GM12878 (cell line): ENCODE data around the gene ATP7A. TPM values are rescaled to one million over a fixed set of nuclear protein-coding genes. Genes with fewer than 3 reads are reported as not detected.
A peak's percentile ranks its signal among the peaks of the same experiment; 100 is the strongest.
"Not testable (repeated sequence)": the region's sequence is repeated elsewhere in the genome, so short reads cannot be mapped to it uniquely, and the experiment has no call there.

Experiments
- ATAC-seq: fragments of 200-7000 bp; cut with Tn5 transposase; 3 replicates; pipeline ENCODE4 v1.9.1; 2020; ENCODE audit warnings: mild to moderate bottlenecking, moderate library complexity
- BruUV-seq: library from RNA; stranded (reverse); fragments of 400-500 nt; replicated peaks from 2 replicates; lab custom pipeline; 2021; lab: Mats Ljungman, UMichigan
- CTCF ChIA-PET: fragments of 300-600 bp; sonication (Branson Sonifier 250); formaldehyde crosslinking; extraction: SDS; loops from one replicate; lab custom pipeline; 2021; ENCODE audit warnings: inconsistent platforms; lab: Yijun Ruan, JAX
- POLR2A ChIA-PET: fragments of 350-600 bp; formaldehyde crosslinking; extraction: SDS; loops from one replicate; lab custom pipeline; 2021; ENCODE audit warnings: inconsistent platforms; lab: Charles Lee
- RAD21 ChIA-PET: fragments of 300-600 bp; sonication (Branson Sonifier 250); formaldehyde crosslinking; loops from one replicate; lab custom pipeline; 2023; ENCODE audit warnings: antibody characterized with exemption; ENCODE audit not compliant: unreplicated experiment; lab: Charles Lee
- SMC1A ChIA-PET: fragments of 300-600 bp; sonication (Branson Sonifier 250); formaldehyde crosslinking; loops from one replicate; lab custom pipeline; 2023; ENCODE audit not compliant: unreplicated experiment, uncharacterized antibody; lab: Charles Lee
- DNase-seq: peaks from one replicate; pipeline ENCODE4 v3.0.0-alpha.2; 2011; ENCODE audit warnings: low read depth, low spot score
- FAIRE-seq: peaks from 3 replicates; lab custom pipeline; 2011; peaks lifted over from hg19 to GRCh38; lab: Jason Lieb, UNC
- H2AFZ ChIP-seq: 2 replicates; pipeline ENCODE4 v1.6.0; 2011; ENCODE audit warnings: low read depth, low read length, control low read depth; ENCODE audit not compliant: control insufficient read depth
- H3K27ac ChIP-seq: 2 replicates; pipeline ENCODE4 v1.5.1; 2011; ENCODE audit warnings: control low read depth; ENCODE audit not compliant: control insufficient read depth, insufficient read depth
- H3K27me3 ChIP-seq, 2 experiments: replicated peaks in 1 of 2; 2 replicates each; pipeline versions ENCODE4 v1.6.0 to v1.6.1; 2011; ENCODE audit warnings: low read length in 1 of 2; ENCODE audit not compliant: control insufficient read depth in 2 of 2, insufficient read depth in 2 of 2
- H3K36me3 ChIP-seq, 2 experiments: 2 replicates each; pipeline ENCODE4 v1.5.1; 2011; ENCODE audit warnings: low read length in 1 of 2; ENCODE audit not compliant: control insufficient read depth in 2 of 2, insufficient read depth in 2 of 2
- H3K4me1 ChIP-seq: 2 replicates; pipeline ENCODE4 v1.6.1; 2011; ENCODE audit warnings: mild to moderate bottlenecking, low read length, moderate library complexity, mixed read lengths; ENCODE audit not compliant: control insufficient read depth, insufficient read depth
- H3K4me2 ChIP-seq: 2 replicates; pipeline ENCODE4 v1.6.0; 2011; ENCODE audit warnings: control low read depth; ENCODE audit not compliant: control insufficient read depth, insufficient read depth
- H3K4me3 ChIP-seq: fragments of 200-600 bp; sonication (generic); 2 replicates; pipeline ENCODE4 v1.5.1; 2016
- H3K79me2 ChIP-seq: 2 replicates; pipeline ENCODE4 v1.6.0; 2011; ENCODE audit warnings: low read length; ENCODE audit not compliant: control insufficient read depth, insufficient read depth
- H3K9ac ChIP-seq: 2 replicates; pipeline ENCODE4 v1.8.0; 2011; ENCODE audit warnings: low read length, control low read depth, mixed read lengths; ENCODE audit not compliant: control insufficient read depth, insufficient read depth
- H3K9me3 ChIP-seq: replicated peaks from 3 replicates; pipeline ENCODE4 v1.5.1; 2011; ENCODE audit warnings: mild to moderate bottlenecking, low read length; ENCODE audit not compliant: control insufficient read depth, insufficient read depth
- H4K20me1 ChIP-seq: 2 replicates; pipeline ENCODE4 v1.6.0; 2011; ENCODE audit not compliant: control insufficient read depth, insufficient read depth
- BCL11A ChIP-seq: IDR thresholded peaks from 2 replicates; pipeline ENCODE4 v1.6.1; 2011; ENCODE audit warnings: low read depth, low read length
- BHLHE40 ChIP-seq, 2 experiments: fragments of 450-650 bp in 1 of 2; IDR thresholded peaks; 2 replicates each; pipeline ENCODE4 v1.6.1; 2011 to 2017; ENCODE audit warnings: low read depth in 2 of 2, borderline replicate concordance in 1 of 2, improper control_type of control experiment in 1 of 2, low read length in 1 of 2, mild to moderate bottlenecking in 1 of 2
- BMI1 ChIP-seq: fragments of 450-650 bp; IDR thresholded peaks from 2 replicates; pipeline ENCODE4 v1.6.1; 2016; ENCODE audit warnings: mild to moderate bottlenecking, moderate library complexity, borderline replicate concordance
- CBFB ChIP-seq: IDR thresholded peaks from 2 replicates; pipeline ENCODE4 v1.6.1; 2016; ENCODE audit warnings: antibody characterized with exemption, low read depth
- CREM ChIP-seq: IDR thresholded peaks from 2 replicates; pipeline ENCODE4 v1.6.1; 2014; ENCODE audit warnings: antibody characterized with exemption, low read depth
- DPF2 ChIP-seq: fragments of 450-650 bp; IDR thresholded peaks from 2 replicates; pipeline ENCODE4 v1.6.1; 2017; ENCODE audit warnings: mild to moderate bottlenecking
- EP300 ChIP-seq, 2 experiments: fragments of 150-350 bp in 1 of 2; IDR thresholded peaks; 2 replicates each; pipeline ENCODE4 v1.6.1; 2011 to 2012; ENCODE audit warnings: low read depth in 2 of 2, low read length in 2 of 2, borderline replicate concordance in 1 of 2, improper control_type of control experiment in 1 of 2, inconsistent platforms in 1 of 2; ENCODE audit not compliant: control insufficient read depth in 1 of 2
- IKZF1 ChIP-seq: fragments of 450-650 bp; conservative IDR thresholded peaks from 2 replicates; pipeline ENCODE4 v1.6.1; 2017; ENCODE audit warnings: antibody characterized with exemption, mild to moderate bottlenecking
- JUNB ChIP-seq: IDR thresholded peaks from 2 replicates; pipeline ENCODE4 v1.6.1; 2016; ENCODE audit warnings: antibody characterized with exemption, mild to moderate bottlenecking
- MEF2B ChIP-seq: fragments of 450-650 bp; IDR thresholded peaks from 2 replicates; pipeline ENCODE4 v1.6.1; 2018; ENCODE audit warnings: mild to moderate bottlenecking, moderate library complexity; ENCODE audit not compliant: partially characterized antibody, poor library complexity, severe bottlenecking
- MTA2 ChIP-seq: fragments of 450-650 bp; IDR thresholded peaks from 2 replicates; pipeline ENCODE4 v1.6.1; 2016; ENCODE audit warnings: low read depth, mild to moderate bottlenecking, moderate library complexity
- MTA3 ChIP-seq: IDR thresholded peaks from 2 replicates; pipeline ENCODE4 v1.6.1; 2012; ENCODE audit warnings: low read length, inconsistent platforms, borderline replicate concordance
- NFIC ChIP-seq: IDR thresholded peaks from 2 replicates; pipeline ENCODE4 v1.6.1; 2012; ENCODE audit warnings: low read depth, mild to moderate bottlenecking, inconsistent platforms, low read length, moderate library complexity
- NR2F1 ChIP-seq: fragments of 450-650 bp; conservative IDR thresholded peaks from 2 replicates; pipeline ENCODE4 v1.6.1; 2017; ENCODE audit warnings: mild to moderate bottlenecking
- RAD21 ChIP-seq: IDR thresholded peaks from 2 replicates; pipeline ENCODE4 v1.6.1; 2011; ENCODE audit warnings: mild to moderate bottlenecking, low read depth, low read length, moderate library complexity; ENCODE audit not compliant: insufficient read depth
- RAD51 ChIP-seq: fragments of 450-650 bp; IDR thresholded peaks from 2 replicates; pipeline ENCODE4 v1.6.1; 2016; ENCODE audit warnings: moderate library complexity, mild to moderate bottlenecking, inconsistent platforms
- TCF12 ChIP-seq: IDR thresholded peaks from 2 replicates; pipeline ENCODE4 v1.6.1; 2011; ENCODE audit warnings: low read depth, mild to moderate bottlenecking, low read length
- ZBED1 ChIP-seq: IDR thresholded peaks from 2 replicates; pipeline ENCODE4 v1.6.1; 2016; ENCODE audit warnings: borderline replicate concordance
- WGBS: methylation state at CpG from one replicate; pipeline ENCODE4 v1.1.6; 2016; ENCODE audit warnings: low lambda C conversion rate; ENCODE audit not compliant: insufficient replicate concordance, insufficient coverage; ENCODE audit errors: missing lambda C conversion rate; 5-methylcytosine and 5-hydroxymethylcytosine counted together
- in situ Hi-C: fragments of 300-500 bp; cut with MboI; formaldehyde crosslinking; loops from 9 replicates; pipeline ENCODE4 v1.14.3; 2018; ENCODE audit warnings: mixed read lengths
- intact Hi-C: fragments of 100-400 bp; cut with micrococcal nuclease; formaldehyde crosslinking; loops from one replicate; pipeline ENCODE4 v1.14.2; 2022; ENCODE audit not compliant: unreplicated experiment
- polyA plus RNA-seq, 11 experiments: library from polyadenylated mRNA; depleted of rRNA in 4 of 11; unstranded in 6 of 11; stranded (reverse) in 5 of 11; fragments of >200 nt; fragmentation: Nextera tagmentation in 4 of 11; fragmentation: Illumina TruSeq in 1 of 11; extraction: Ambion mirVana in 4 of 11; extraction: Trizol in 1 of 11; gene quantifications; 1 replicate in 1 of 11; 2 replicates in 10 of 11; pipeline versions ENCODE4 v1.2.1 to v1.2.3, GENCODE V29; 2011 to 2016; ENCODE audit warnings: inconsistent platforms in 2 of 11, missing spikeins in 2 of 11, low read depth in 1 of 11
- total RNA-seq, 4 experiments: library from RNA; depleted of rRNA in 3 of 4; stranded (reverse); fragments of >200 nt in 3 of 4; fragmentation: Illumina TruSeq in 1 of 4; extraction: Trizol in 1 of 4; gene quantifications; 2 replicates each; pipeline versions ENCODE4 v1.2.1 to v1.2.3, GENCODE V29; 2013 to 2021
- TF ChIP-seq, protein P1 (sequence below): IDR thresholded peaks from 2 replicates; pipeline ENCODE4 v1.6.1; 2011; ENCODE audit warnings: borderline replicate concordance, low read depth, mild to moderate bottlenecking, moderate library complexity, low read length; ENCODE audit not compliant: insufficient read depth, poor library complexity, severe bottlenecking
- TF ChIP-seq, protein P2 (sequence below): fragments of 450-650 bp; IDR thresholded peaks from 2 replicates; pipeline ENCODE4 v1.6.1; 2017; ENCODE audit warnings: low read depth, mild to moderate bottlenecking, moderate library complexity

ATP7A gene
- total and polyA plus RNA-seq, 10 of the 15 experiments (the other 5 are each of a cell fraction or from before 2014, with no cell fraction given) = 2.5 to 12.0 (median 7.6) TPM

DNA sequence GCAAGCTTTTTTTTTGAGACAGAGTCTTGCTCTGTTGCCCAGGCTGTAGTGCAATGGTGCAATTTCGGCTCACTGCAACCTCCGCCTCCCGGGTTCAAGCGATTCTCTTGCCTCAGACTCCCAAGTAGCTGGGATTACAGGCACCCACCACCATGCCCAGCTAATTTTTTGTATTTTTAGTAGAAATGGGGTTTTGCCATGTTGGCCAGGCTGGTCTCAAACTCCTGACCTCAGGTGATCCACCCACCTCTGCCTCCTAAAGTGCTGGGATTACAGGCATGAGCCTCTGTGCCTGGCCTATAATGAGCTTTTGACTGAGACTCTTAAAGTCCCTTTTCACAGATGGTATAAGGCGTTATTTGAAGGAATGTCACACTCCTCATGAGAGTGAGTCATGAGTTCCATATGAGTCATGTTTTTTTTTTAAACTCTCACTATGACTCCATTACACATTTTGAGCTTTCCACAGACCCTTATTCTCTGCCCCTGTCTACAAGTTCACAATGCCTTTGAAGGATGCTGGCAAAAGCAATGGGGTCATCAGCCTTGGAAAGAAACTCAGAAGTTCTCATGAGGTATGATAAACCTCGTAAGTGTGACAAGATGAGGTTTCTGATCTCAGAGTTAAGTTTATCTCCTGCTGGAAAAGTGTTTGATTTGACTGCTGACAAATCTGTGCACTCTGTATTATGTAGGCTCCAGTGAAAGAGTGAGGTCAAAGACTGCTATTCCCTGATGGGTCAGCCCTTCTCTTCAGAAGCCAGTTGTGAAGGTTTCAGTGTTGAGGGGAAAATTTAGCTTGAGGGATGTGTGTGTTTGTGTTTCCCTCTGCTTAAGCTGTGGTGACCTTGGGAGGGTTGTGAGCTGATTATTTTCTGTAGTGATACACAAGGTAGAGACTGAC, 154.5 kb downstream of the ATP7A start:
- intact Hi-C loops = loop anchor here (5.0 to 10.0 kb wide), 2 partner anchors 37 to 880 kb away; partner anchors contain the start of genes P2RY10 and PGK1
- ChIA-PET CTCF (interaction anchor here (0.7 to 1.8 kb wide), 9 partner anchors 10 to 170 kb away, joined by 3 to 9 read pairs (median 3); partner anchors contain the start of genes COX7B and MAGT1), POLR2A (interaction anchor here (0.7 to 2.1 kb wide), 4 partner anchors 39 to 153 kb away, joined by 3 to 7 read pairs (median 6); partner anchors contain the start of genes ATP7A and PGK1), SMC1A (interaction anchor here (0.7 to 2.4 kb wide), 12 partner anchors 8 to 1221 kb away, joined by 3 to 11 read pairs (median 4); partner anchors contain the start of genes ATP7A and COX7B), RAD21 (interaction anchor here (0.8 to 4.4 kb wide), 7 partner anchors 27 to 166 kb away, joined by 3 to 11 read pairs (median 6); partner anchors contain the start of genes ATP7A and COX7B)
- H3K4me3 ChIP-seq, H4K20me1 ChIP-seq, H3K9me3 ChIP-seq, H3K36me3 ChIP-seq, H3K79me2 ChIP-seq, H3K27me3 ChIP-seq, BruUV-seq, in situ Hi-C loops: not testable (repeated sequence)
- H3K4me1 ChIP-seq = peaks cover 19% of the 10 kb centered on the region
- H3K9ac ChIP-seq = peak overlapping the region; percentile 45
- peak; percentile 84 for FAIRE-seq
- H3K4me2 ChIP-seq = peak overlapping the region; percentile 66
- ATAC-seq = peak; percentile 76
- peak overlapping the region; percentile 87 for H3K27ac ChIP-seq
- WGBS = 40% methylated on average over 6 of the region's 6 CpGs
- DNase-seq = peak; percentile 85
- peak overlapping the region; percentile 58; the same call in 1 of the 2 replicates for H2AFZ ChIP-seq
- TF ChIP-seq CREM (peak; percentile 84), BCL11A (peak; percentile 88; the same call in 1 of the 2 replicates), MTA2 (peak; percentile 82), NR2F1 (peak; percentile 71; the same call in 1 of the 2 replicates), MTA3 (peak; percentile 80; the same call in 1 of the 2 replicates), IKZF1 (peak; percentile 87), CBFB (peak; percentile 53; the same call in 1 of the 2 replicates), RAD21 (0 out of 2 replicates have a peak, but pooled peaks have one; percentile 10), BMI1 (peak; percentile 34; the same call in 1 of the 2 replicates), MEF2B (peak; percentile 68), EP300 (IDR thresholded peaks at IDR 0.05; ENCODE audit: borderline replicate concordance in 1 of 2, control insufficient read depth in 1 of 2, low read depth in 2 of 2, low read length in 2 of 2) (peak; percentile 77 to 94; a peak in 3 of 4 replicates), NFIC (peak; percentile 94), RAD51 (0 out of 2 replicates have a peak, but pooled peaks have one; percentile 13), JUNB (peak; percentile 99), TCF12 (0 out of 2 replicates have a peak, but pooled peaks have one; percentile 17), ZBED1 (peak; percentile 81; the same call in 1 of the 2 replicates), BHLHE40 (IDR thresholded peaks at IDR 0.05; ENCODE audit: borderline replicate concordance in 1 of 2, low read depth in 2 of 2, low read length in 1 of 2) (peak; percentile 44 to 53; a peak in 3 of 4 replicates), DPF2 (peak; percentile 88)
- TF ChIP-seq, protein P1, sequence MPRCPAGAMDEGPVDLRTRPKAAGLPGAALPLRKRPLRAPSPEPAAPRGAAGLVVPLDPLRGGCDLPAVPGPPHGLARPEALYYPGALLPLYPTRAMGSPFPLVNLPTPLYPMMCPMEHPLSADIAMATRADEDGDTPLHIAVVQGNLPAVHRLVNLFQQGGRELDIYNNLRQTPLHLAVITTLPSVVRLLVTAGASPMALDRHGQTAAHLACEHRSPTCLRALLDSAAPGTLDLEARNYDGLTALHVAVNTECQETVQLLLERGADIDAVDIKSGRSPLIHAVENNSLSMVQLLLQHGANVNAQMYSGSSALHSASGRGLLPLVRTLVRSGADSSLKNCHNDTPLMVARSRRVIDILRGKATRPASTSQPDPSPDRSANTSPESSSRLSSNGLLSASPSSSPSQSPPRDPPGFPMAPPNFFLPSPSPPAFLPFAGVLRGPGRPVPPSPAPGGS = peak; percentile 70
- TF ChIP-seq, protein P2, sequence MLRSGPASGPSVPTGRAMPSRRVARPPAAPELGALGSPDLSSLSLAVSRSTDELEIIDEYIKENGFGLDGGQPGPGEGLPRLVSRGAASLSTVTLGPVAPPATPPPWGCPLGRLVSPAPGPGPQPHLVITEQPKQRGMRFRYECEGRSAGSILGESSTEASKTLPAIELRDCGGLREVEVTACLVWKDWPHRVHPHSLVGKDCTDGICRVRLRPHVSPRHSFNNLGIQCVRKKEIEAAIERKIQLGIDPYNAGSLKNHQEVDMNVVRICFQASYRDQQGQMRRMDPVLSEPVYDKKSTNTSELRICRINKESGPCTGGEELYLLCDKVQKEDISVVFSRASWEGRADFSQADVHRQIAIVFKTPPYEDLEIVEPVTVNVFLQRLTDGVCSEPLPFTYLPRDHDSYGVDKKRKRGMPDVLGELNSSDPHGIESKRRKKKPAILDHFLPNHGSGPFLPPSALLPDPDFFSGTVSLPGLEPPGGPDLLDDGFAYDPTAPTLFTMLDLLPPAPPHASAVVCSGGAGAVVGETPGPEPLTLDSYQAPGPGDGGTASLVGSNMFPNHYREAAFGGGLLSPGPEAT = peak; percentile 88
